D721Med (cell line): ENCODE results near the gene CGN.

Experiments
- DNase-seq: peaks from one replicate; pipeline ENCODE4 v3.0.0; 2011; ENCODE audit warnings: low spot score; ENCODE audit not compliant: insufficient read length
- FAIRE-seq: peaks from 2 replicates; lab custom pipeline; 2011; peaks lifted over from hg19 to GRCh38; lab: Jason Lieb, UNC
- CTCF ChIP-seq: IDR thresholded peaks from 2 replicates; pipeline ENCODE4 v1.5.1; 2012; ENCODE audit warnings: mild to moderate bottlenecking, control low read depth; ENCODE audit not compliant: insufficient read depth; ENCODE audit errors: missing control alignments

The CGN gene

GRCh38 chr1:151512801-151513625, 1.8 kb downstream of the CGN start:
- DNase-seq, result no peak
- no peak for TF ChIP-seq CTCF

GRCh38 chr1:151513626-151514121, 2.5 kb downstream of the CGN start:
- FAIRE-seq (no peak), DNase-seq (no peak)
- no peak for TF ChIP-seq CTCF

More at GRCh38 chr1:151512801-151513625, 1.8 kb downstream of the CGN start:
- FAIRE-seq, result no peak

GRCh38 chr1:151514366-151514765, 3.2 kb downstream of the CGN start:
- FAIRE-seq (no peak), DNase-seq (no peak)
- TF ChIP-seq CTCF, result no peak

GRCh38 chr1:151515265-151515664, 4.1 kb downstream of the CGN start:
- DNase-seq (no peak), FAIRE-seq (no peak)
- TF ChIP-seq CTCF, result no peak

- TF ChIP-seq CTCF, result no peak
- DNase-seq (no peak), FAIRE-seq (no peak)
Observed at GRCh38 chr1:151516031-151516511, 4.9 kb downstream of the CGN start.

GRCh38 chr1:151518431-151518830, 7.2 kb downstream of the CGN start:
- FAIRE-seq (no peak), DNase-seq (no peak)
- no peak for TF ChIP-seq CTCF

GRCh38 chr1:151518936-151519335, 7.7 kb downstream of the CGN start:
- no peak for FAIRE-seq
- no peak for TF ChIP-seq CTCF

More at GRCh38 chr1:151518936-151519335, 7.7 kb downstream of the CGN start:
- DNase-seq, result no peak
